HG02678 (cell line): ENCODE data around the gene LAMA1.
"Not testable (repeated sequence)": the region's sequence is repeated elsewhere in the genome, so short reads cannot be mapped to it uniquely, and the experiment has no call there.

Experiments used
- ATAC-seq: cut with Tn5 transposase; IDR thresholded peaks from one replicate; pipeline ENCODE4 v1.9.1; 2021; ENCODE audit warnings: mild to moderate bottlenecking, moderate library complexity; ENCODE audit not compliant: unreplicated experiment

LAMA1 gene

GRCh38 chr18:7117390-7118355 is at the start of gene LAMA1:
Gene LAMA1 (minus strand): TSS chr18:7117797. CDS start chr18:7117720, 77 bp downstream.
- no peak for ATAC-seq

- no peak for ATAC-seq
These were observed 48.3 kb upstream of the LAMA1 start for GRCh38 chr18:7165846-7166393.

GRCh38 chr18:7164323-7165004 is 46.9 kb upstream of the LAMA1 start:
- ATAC-seq: no peak

- ATAC-seq: no peak
These were observed 40.6 kb upstream of the LAMA1 start for GRCh38 chr18:7158216-7158615.

- no peak for ATAC-seq
These were observed 40.2 kb upstream of the LAMA1 start for GRCh38 chr18:7157760-7158159.

- ATAC-seq: no peak
These were observed 38.3 kb upstream of the LAMA1 start for GRCh38 chr18:7155887-7156286.

GRCh38 chr18:7155092-7155491 is 37.5 kb upstream of the LAMA1 start:
- no peak for ATAC-seq

- no peak for ATAC-seq
These were observed 34.8 kb upstream of the LAMA1 start for GRCh38 chr18:7152440-7152839.

GRCh38 chr18:7147399-7147798 is 29.8 kb upstream of the LAMA1 start:
- ATAC-seq: no peak

GRCh38 chr18:7146067-7146466 is 28.5 kb upstream of the LAMA1 start:
- no peak for ATAC-seq

GRCh38 chr18:7144921-7145320 is 27.3 kb upstream of the LAMA1 start:
- not testable (repeated sequence) for ATAC-seq

- no peak for ATAC-seq
These were observed 23.7 kb upstream of the LAMA1 start for GRCh38 chr18:7141287-7141686.

GRCh38 chr18:7139409-7139808 is 21.8 kb upstream of the LAMA1 start:
- ATAC-seq: no peak

GRCh38 chr18:7133181-7133580 is 15.6 kb upstream of the LAMA1 start:
- no peak for ATAC-seq

GRCh38 chr18:7132356-7133150 is 15.0 kb upstream of the LAMA1 start:
- ATAC-seq: no peak

GRCh38 chr18:7122376-7122775 is 4.8 kb upstream of the LAMA1 start:
- no peak for ATAC-seq

- ATAC-seq: no peak
These were observed 706 bp downstream of the LAMA1 start for GRCh38 chr18:7116792-7117389.

GRCh38 chr18:7116001-7116730 is 1.4 kb downstream of the LAMA1 start:
- ATAC-seq: no peak

- no peak for ATAC-seq
These were observed 4.7 kb downstream of the LAMA1 start for GRCh38 chr18:7112936-7113335.

GRCh38 chr18:7111134-7111533 is 6.5 kb downstream of the LAMA1 start:
- no peak for ATAC-seq
